Activated CD4-positive, alpha-beta T cell treated with anti-CD3 and anti-CD28 coated beads, Interleukin-2, amount 10 ng/mL, durations not matched to agents 7 days and 5 days (primary cell): ENCODE results near the gene PARD3. TPM values are rescaled to one million over a fixed set of nuclear protein-coding genes. Genes with fewer than 3 reads are reported as not detected.

Experiments
- CTCF ChIA-PET: fragments of 350-600 bp; sonication (Branson Sonifier 250); formaldehyde crosslinking; loops from one replicate; lab custom pipeline; 2021; ENCODE audit warnings: antibody characterized with exemption; lab: Charles Lee
- POLR2A ChIA-PET: fragments of 350-600 bp; sonication (Branson Sonifier 250); formaldehyde crosslinking; loops from one replicate; lab custom pipeline; 2021; ENCODE audit warnings: antibody characterized with exemption; lab: Charles Lee
- DNase-seq: peaks from one replicate; pipeline ENCODE4 v3.0.0-alpha.2; 2020
- H3K27ac Mint-ChIP-seq: one replicate; pipeline ENCODE4 v1.8.0; 2021; ENCODE audit warnings: mild to moderate bottlenecking, moderate library complexity, mixed read lengths
- H3K27me3 Mint-ChIP-seq: one replicate; pipeline ENCODE4 v1.8.0; 2021; ENCODE audit warnings: mixed read lengths
- H3K36me3 Mint-ChIP-seq: one replicate; pipeline ENCODE4 v1.8.0; 2021; ENCODE audit warnings: low read depth, mixed read lengths
- H3K4me1 Mint-ChIP-seq: one replicate; pipeline ENCODE4 v1.8.0; 2021; ENCODE audit warnings: mixed read lengths
- H3K4me3 Mint-ChIP-seq: one replicate; pipeline ENCODE4 v1.8.0; 2021; ENCODE audit warnings: mild to moderate bottlenecking, moderate library complexity, mixed read lengths
- H3K9me3 Mint-ChIP-seq: one replicate; pipeline ENCODE4 v1.8.0; 2021; ENCODE audit warnings: mixed read lengths
- total RNA-seq, 2 experiments: library from RNA; stranded (reverse); gene quantifications; one replicate each; pipeline ENCODE4 v1.2.3, GENCODE V29; 2021

The PARD3 gene
- 1 to 10 TPM; 1.0 to 1.2 TPM for total RNA-seq

DNA sequence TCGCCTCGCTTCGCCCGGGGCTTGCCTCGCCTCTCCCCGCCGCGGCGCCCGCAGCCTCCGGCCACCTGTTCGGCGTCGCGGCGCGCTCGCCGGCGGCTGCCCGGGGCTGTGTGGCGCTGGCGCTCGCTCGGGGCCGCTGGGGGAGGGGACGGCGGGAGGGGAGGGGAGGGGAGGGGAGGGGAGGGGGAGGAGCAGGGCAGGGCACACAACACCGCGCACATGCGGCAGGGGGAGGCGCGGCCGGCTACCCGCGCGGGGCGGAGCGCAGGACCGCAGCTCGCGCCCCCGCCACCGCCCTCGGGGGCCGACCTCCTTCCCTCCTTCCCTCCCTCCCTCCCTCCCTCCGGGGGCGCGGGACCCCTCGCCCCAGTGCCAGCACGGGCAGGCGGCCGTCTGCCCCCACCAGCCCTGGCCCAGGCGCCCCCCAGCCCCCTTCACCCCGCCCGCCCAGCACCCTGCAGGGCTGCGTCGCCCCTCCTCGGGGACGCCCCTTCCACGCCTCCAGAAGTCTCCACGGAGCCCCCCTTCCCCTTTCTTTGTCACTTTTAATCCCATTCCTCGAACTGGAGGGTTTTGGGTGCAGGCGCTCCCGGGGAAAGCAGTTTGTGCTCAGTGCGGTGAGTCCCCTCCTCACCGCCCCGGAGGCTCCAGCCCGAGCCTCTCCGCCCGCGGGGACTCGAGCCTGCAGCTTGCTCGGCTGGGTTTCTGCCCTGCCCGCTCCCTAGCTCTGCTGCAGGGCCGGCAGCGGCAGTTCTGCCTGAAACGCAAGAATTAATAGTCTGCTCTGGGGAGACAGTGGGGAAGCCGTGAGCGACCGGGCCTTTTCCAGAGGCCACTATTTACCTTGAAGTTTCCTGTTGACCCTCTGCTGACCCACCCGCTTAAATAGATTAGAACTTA lies at the start of gene PARD3:
PARD3 (minus strand) TSS at position 112 of the 900 bp plus-strand sequence. CDS start 301 bp downstream, outside the sequence.
- Mint-ChIP-seq H3K27me3 (peaks cover 61% of the 10 kb centered on the region), H3K4me1 (peaks cover 8% of the 10 kb centered on the region), H3K9me3 (no peaks in the 10 kb centered on the region), H3K36me3 (no peaks in the 10 kb centered on the region), H3K27ac (no peak within 1 kb of the TSS), H3K4me3 (peak within 1 kb of the TSS; percentile 65)
- POLR2A ChIA-PET = no interaction called here
- CTCF ChIA-PET = no interaction called here
- DNase-seq = peak; percentile 11

DNA sequence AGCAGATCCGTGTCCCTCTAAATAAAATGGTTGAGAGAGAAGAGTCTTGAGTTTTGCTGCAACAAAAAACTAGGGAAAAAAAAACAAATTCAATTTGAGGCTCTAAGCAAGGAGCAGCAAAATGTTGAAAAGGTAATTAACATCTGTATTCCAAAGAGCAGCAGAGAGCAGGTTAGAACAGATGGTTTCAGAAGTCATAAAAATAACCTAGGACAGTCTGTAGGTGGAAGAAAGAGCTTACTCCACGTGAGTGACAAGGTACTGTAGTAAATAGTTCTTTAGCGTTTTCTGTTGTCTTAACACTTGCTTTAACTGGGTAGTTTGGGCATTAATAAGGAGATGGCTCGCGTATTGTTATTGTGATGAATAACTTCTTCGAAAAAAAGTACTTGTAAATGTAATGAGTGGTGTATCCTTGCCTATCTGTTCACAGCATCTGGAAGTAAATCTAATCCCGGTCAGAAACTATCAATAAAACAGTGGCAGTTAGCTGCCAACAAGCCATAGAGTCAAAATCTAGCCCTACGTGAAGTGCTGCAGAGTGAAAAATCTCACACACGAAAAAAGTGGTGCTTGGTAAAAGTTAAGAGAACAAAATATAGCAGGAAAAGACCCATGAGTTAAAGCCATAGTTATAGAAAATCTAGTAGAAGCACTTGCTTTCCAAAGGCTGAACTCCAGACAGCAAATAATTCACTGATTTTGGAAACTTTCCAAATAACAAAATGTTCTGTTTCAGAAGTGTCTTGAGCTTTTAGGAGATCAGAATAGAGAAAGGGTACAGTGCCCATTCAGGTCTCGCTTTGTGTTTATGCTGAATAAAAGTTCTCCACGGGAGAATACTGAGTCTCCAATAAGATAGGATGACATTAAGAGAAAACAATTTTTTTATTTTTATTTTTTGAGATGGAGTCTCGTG lies 49.3 kb upstream of the PARD3 start:
- Mint-ChIP-seq H3K27ac (no peak overlapping the region), H3K9me3 (no peaks in the 10 kb centered on the region), H3K4me1 (peaks cover 8% of the 10 kb centered on the region), H3K4me3 (no peak overlapping the region), H3K27me3 (no peaks in the 10 kb centered on the region), H3K36me3 (no peaks in the 10 kb centered on the region)
- POLR2A ChIA-PET = no interaction called here
- DNase-seq = no peak
- CTCF ChIA-PET = no interaction called here

DNA sequence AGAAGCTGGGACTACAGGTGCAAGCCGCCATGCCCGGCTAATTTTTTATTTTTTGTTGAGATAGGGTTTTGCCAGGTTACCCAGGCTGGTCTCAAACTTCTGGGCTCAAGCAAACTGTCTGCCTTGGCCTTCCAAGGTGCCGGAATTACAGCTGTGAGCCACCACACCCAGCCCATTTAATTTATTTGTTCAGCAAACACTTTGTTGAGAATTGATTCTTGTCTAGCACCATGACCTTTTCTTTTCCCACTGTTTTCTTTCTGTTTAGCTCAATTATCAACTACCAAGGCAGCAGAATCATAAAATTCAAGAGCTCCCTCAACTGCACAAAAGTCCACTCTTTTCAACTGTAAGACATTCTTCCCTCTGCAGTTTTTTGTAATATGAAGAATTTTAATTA lies 47.8 kb upstream of the PARD3 start:
- POLR2A ChIA-PET = interaction anchor here (0.6 kb wide), 1 partner anchor 285 kb away, joined by 3 read pairs; no protein-coding TSS in a partner anchor
- no peaks in the 10 kb centered on the region for H3K4me1 Mint-ChIP-seq
- no peaks in the 10 kb centered on the region for H3K27me3 Mint-ChIP-seq
- no peak for DNase-seq
- no peak overlapping the region for H3K27ac Mint-ChIP-seq
- no peak overlapping the region for H3K4me3 Mint-ChIP-seq
- no peaks in the 10 kb centered on the region for H3K36me3 Mint-ChIP-seq
- CTCF ChIA-PET = no interaction called here
- no peaks in the 10 kb centered on the region for H3K9me3 Mint-ChIP-seq

DNA sequence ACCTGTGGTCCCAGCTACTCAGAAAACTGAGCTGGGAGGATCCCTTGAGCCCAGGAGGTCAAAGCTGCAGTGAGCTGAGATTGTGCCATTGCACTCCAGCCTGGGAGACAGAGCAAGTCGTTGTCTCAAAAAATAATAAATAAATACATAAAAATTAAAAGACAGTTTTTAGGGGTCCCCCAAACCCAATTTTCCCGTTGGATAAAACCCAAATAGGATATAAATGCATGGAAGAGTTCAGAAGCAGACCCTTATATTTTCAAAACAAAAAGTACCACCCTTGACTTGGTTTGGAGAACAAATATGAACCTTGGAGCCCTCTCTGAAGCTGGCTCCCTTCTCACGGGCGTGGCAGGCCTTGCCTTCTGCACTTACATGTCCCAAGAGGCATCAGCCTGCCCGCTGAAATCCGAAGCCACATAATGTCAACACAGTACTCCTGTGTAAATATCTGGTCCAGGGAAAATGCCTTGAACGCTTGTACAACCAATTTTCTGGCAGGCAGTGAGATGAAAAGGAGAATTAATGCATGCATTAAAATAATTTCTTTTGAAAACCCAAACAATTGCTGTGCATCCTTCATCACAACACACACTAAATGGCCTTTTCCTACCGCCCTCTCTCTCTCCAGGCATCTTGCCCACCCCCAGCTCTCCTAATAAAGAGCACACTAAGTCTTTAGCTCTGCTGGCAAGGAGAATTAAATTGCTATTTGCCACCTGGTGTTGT lies 46.4 kb upstream of the PARD3 start:
- no peak for DNase-seq
- no peaks in the 10 kb centered on the region for H3K36me3 Mint-ChIP-seq
- no peak overlapping the region for H3K4me3 Mint-ChIP-seq
- no peaks in the 10 kb centered on the region for H3K9me3 Mint-ChIP-seq
- no peaks in the 10 kb centered on the region for H3K27me3 Mint-ChIP-seq
- no peak overlapping the region for H3K27ac Mint-ChIP-seq
- H3K4me1 Mint-ChIP-seq = no peaks in the 10 kb centered on the region
- CTCF ChIA-PET = no interaction called here
- POLR2A ChIA-PET = no interaction called here

DNA sequence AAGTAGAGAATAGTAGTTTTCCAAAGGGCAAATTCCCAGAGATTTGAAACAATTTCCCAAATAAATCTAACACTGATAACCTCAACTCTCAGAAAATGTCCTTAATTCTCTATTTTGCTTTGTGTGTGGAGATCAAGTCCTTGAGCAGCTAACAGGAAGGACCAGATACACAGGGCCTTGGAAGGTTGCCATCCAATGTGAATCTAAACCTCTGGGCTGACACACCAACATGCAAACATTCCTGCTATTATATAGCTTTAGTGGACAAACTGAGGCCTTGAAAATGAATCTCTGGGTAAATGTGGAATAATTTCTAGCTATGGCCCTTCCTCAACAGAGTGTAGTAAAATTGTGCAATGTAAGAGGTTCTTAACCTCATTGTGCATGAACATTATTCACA lies 44.1 kb upstream of the PARD3 start:
- Mint-ChIP-seq H3K4me1 (no peaks in the 10 kb centered on the region), H3K36me3 (no peaks in the 10 kb centered on the region), H3K27me3 (peaks cover under 1% of the 10 kb centered on the region)

DNA sequence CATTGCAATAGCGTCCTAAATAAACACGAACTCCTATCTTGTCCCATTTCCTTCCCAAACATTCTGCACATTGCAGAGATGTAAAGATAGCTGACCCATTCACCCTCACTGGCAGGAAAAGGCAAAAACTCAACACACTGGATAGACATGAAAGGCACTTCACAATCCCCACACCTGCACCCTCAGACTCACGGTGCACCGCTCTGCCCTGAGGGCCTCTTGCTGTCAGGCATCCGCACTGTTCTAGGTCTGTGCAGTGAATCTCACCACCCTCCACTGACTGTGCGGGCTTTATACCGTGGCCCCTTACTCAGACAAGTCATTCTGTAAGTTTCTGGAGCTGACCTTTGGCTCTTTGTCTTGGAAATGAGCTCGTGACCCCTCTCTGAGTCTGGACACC lies 42.9 kb upstream of the PARD3 start:
- Mint-ChIP-seq H3K27me3 (peaks cover 2% of the 10 kb centered on the region), H3K36me3 (no peaks in the 10 kb centered on the region), H3K9me3 (no peaks in the 10 kb centered on the region), H3K27ac (no peak overlapping the region), H3K4me1 (no peaks in the 10 kb centered on the region), H3K4me3 (no peak overlapping the region)
- no peak for DNase-seq
- CTCF ChIA-PET = no interaction called here
- POLR2A ChIA-PET = no interaction called here

More for the DNA sequence above, 44.1 kb upstream of the PARD3 start:
- no peak overlapping the region for H3K4me3 Mint-ChIP-seq
- ChIA-PET CTCF (interaction anchor here (0.5 to 0.7 kb wide), 2 partner anchors 18 to 1995 kb away, joined by 3 read pairs; no protein-coding TSS in a partner anchor), POLR2A (no interaction called here)
- H3K9me3 Mint-ChIP-seq = no peaks in the 10 kb centered on the region
- no peak overlapping the region for H3K27ac Mint-ChIP-seq
- no peak for DNase-seq

DNA sequence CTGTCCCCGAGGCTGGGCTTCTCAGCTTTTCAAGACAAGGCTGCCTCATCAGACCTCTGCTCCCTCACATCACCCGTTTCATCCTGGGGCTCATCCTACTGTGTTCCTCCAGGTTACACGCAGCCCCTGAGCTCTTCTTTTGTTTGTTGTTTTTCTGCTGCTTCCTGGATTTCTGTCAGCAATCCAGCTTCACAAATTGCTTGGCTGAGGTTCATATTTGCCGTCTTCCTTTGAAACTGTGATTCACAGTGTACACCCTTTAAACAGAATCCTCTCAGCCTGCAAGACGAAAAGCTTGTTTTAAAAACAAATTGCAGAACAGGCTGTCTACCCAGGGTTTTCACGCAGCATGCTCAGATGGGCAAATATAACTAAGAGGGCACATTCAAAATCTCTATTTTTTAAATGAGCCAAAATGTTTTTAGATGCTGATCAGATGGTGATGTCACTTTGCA lies 39.1 kb upstream of the PARD3 start:
- ChIA-PET CTCF (no interaction called here), POLR2A (no interaction called here)
- no peaks in the 10 kb centered on the region for H3K36me3 Mint-ChIP-seq
- H3K9me3 Mint-ChIP-seq = no peaks in the 10 kb centered on the region
- H3K27me3 Mint-ChIP-seq = peaks cover 2% of the 10 kb centered on the region
- no peaks in the 10 kb centered on the region for H3K4me1 Mint-ChIP-seq
- H3K4me3 Mint-ChIP-seq = no peak overlapping the region
- DNase-seq = no peak
- H3K27ac Mint-ChIP-seq = no peak overlapping the region

DNA sequence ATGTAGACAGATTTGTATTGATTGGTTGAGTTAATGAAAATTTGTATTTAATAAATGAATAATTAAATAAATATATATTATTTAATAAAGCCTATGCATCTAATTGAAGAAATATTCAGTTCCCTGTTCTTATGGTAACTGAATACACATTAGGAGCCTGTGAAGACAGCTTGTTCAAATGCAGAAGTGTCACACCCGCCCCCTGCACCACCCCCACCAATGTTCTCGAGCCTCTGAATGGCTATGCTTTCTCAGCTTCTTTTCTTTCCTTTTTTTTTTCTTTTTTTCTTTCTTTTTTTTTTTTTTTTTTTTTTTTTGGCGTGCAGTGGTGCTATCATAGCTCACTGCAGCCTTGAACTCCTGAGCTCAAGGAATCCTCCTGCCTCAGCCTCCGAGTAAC lies 38.3 kb upstream of the PARD3 start:
- H3K4me3 Mint-ChIP-seq = no peak overlapping the region
- no peaks in the 10 kb centered on the region for H3K9me3 Mint-ChIP-seq
- CTCF ChIA-PET = no interaction called here
- H3K27ac Mint-ChIP-seq = no peak overlapping the region
- peaks cover 3% of the 10 kb centered on the region for H3K27me3 Mint-ChIP-seq
- H3K4me1 Mint-ChIP-seq = no peaks in the 10 kb centered on the region
- POLR2A ChIA-PET = no interaction called here
- no peaks in the 10 kb centered on the region for H3K36me3 Mint-ChIP-seq
- DNase-seq = no peak

DNA sequence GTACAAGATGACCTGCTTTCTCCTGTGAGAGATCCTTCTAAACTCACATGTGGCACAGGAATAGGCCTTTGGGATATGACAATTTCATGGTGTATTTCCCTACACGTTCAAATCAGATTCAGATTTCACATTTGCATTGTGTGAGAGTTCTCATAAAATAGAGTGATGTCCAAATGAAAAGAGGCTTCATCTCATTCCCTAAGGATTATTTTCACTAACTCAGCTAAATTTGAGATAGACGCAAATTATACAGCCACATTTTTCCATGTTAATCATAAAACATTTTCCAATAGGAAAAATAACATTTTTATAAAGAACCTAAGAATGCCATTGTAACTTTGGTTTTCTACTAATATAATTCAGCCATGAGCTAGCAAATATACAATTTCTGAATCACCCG lies 35.5 kb upstream of the PARD3 start:
- Mint-ChIP-seq H3K36me3 (no peaks in the 10 kb centered on the region), H3K4me3 (no peak overlapping the region), H3K9me3 (no peaks in the 10 kb centered on the region), H3K4me1 (no peaks in the 10 kb centered on the region), H3K27ac (no peak overlapping the region), H3K27me3 (peaks cover 5% of the 10 kb centered on the region)
- no peak for DNase-seq
- ChIA-PET POLR2A (no interaction called here), CTCF (no interaction called here)

DNA sequence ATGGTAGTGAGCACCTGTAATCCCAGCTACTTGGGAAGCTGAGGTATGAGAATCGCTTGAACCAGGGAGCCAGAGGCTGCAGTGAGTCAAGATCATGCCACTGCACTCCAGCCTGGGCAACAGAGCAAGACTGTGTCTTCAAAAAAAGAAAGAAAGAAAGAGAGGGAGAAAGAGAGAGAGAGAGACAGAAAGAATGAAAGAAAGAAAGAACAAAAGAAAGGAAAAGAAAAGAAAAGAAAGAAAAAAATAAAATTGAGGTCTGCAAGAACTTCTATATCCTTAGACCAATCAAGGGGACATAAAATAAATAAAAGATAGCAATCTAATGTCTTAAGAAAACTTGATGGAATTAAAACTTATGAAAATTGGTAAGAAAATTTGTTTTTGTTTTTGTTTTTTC lies 34.9 kb upstream of the PARD3 start:
- Mint-ChIP-seq H3K27ac (no peak overlapping the region), H3K36me3 (no peaks in the 10 kb centered on the region), H3K27me3 (peaks cover 5% of the 10 kb centered on the region), H3K4me3 (no peak overlapping the region), H3K4me1 (no peaks in the 10 kb centered on the region), H3K9me3 (no peaks in the 10 kb centered on the region)
- POLR2A ChIA-PET = no interaction called here
- DNase-seq = no peak
- CTCF ChIA-PET = no interaction called here

DNA sequence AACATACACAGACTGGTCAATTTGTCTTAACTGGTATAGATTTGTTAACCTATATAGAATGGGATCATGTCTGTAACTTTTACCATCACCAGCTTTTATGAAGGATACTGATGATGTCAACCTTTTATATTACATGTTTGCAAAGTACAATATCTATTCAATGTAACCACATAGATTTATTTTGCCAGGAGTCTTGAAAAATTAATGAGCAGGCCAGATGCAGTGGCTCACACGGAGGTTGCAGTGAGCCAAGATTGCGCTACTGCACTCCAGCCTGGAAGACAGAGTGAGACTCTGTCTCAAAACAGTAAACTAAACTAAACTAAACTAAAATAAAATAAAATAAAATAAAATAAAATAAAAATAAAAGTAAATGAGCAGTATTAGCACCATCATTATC lies 30.0 kb upstream of the PARD3 start:
- ChIA-PET POLR2A (no interaction called here), CTCF (no interaction called here)
- Mint-ChIP-seq H3K36me3 (no peaks in the 10 kb centered on the region), H3K4me1 (no peaks in the 10 kb centered on the region), H3K27me3 (peaks cover 3% of the 10 kb centered on the region), H3K9me3 (no peaks in the 10 kb centered on the region), H3K4me3 (no peak overlapping the region), H3K27ac (no peak overlapping the region)
- no peak for DNase-seq

DNA sequence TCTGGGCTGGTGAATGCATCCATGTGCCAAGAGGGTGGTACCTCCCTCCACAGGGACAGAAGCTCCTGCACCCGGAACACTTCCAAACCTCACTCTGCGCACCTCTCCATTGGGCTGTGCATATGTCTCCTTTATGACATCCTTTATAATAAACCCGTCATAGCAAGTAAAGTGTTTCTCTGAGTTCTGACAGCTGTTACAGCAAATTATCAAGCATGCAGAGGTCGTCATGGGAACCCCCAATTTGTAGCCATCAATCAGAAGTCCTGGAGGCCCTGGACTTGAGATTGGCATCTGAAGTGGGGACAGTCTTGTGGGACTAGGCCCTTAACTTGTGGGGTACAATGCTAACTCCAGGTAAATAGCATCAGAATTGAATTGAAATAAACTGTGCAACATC lies 29.4 kb upstream of the PARD3 start:
- Mint-ChIP-seq H3K4me3 (no peak overlapping the region), H3K9me3 (no peaks in the 10 kb centered on the region), H3K27me3 (peaks cover 3% of the 10 kb centered on the region), H3K27ac (no peak overlapping the region), H3K36me3 (no peaks in the 10 kb centered on the region), H3K4me1 (no peaks in the 10 kb centered on the region)
- DNase-seq = no peak
- ChIA-PET POLR2A (no interaction called here), CTCF (no interaction called here)
